ENCODE results near the gene ZNF641. TPM values are rescaled to one million over a fixed set of nuclear protein-coding genes. Genes with fewer than 3 reads are reported as not detected.

The ZNF641 gene
- total and polyA plus RNA-seq, 9 donors, result 14.0 to 50.3 (median 36.6) TPM

DNA sequence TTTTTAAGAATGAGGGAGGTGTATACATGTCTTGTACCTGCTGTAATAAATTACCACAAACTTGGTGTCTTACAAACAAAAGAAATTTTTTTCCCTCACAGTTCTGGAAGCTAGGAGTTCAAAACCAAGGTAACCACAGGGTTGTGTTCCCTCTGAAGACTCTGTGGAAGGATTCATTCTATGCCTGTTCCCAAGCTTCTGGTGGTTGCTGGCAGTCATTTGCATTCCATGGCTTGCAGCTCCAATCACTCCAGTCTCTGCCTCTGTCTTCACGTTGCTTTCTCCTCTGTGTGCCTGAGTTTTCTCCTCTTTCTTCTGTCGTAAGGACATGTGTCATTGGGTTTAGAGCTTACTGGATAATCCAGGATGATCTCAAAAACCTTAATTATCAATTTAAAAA, 15.4 kb upstream of the ZNF641 start:
- Histone ChIP-seq H3K4me1 (ENCODE audit: insufficient read depth) (no peaks in the 10 kb centered on the region), H3K27me3 (no peaks in the 10 kb centered on the region), H3K9me3 (no peaks in the 10 kb centered on the region), H3K36me3 (no peaks in the 10 kb centered on the region), H3K4me3 (no peak overlapping the region), H3K27ac (no peak overlapping the region)
- DNase-seq, result no peak
- intact Hi-C loops (cut with DNase I), result no loop called here
- TF ChIP-seq, protein P1, sequence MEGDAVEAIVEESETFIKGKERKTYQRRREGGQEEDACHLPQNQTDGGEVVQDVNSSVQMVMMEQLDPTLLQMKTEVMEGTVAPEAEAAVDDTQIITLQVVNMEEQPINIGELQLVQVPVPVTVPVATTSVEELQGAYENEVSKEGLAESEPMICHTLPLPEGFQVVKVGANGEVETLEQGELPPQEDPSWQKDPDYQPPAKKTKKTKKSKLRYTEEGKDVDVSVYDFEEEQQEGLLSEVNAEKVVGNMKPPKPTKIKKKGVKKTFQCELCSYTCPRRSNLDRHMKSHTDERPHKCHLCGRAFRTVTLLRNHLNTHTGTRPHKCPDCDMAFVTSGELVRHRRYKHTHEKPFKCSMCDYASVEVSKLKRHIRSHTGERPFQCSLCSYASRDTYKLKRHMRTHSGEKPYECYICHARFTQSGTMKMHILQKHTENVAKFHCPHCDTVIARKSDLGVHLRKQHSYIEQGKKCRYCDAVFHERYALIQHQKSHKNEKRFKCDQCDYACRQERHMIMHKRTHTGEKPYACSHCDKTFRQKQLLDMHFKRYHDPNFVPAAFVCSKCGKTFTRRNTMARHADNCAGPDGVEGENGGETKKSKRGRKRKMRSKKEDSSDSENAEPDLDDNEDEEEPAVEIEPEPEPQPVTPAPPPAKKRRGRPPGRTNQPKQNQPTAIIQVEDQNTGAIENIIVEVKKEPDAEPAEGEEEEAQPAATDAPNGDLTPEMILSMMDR (IDR thresholded peaks at IDR 0.05), result no peak
- no peak for TF ChIP-seq EP300 (IDR thresholded peaks at IDR 0.05)
- TF ChIP-seq POLR2A (IDR thresholded peaks at IDR 0.05), result no peak
- 55 to 69% (median 58%) methylated on average over 2 of the region's 2 CpGs for WGBS, 3 donors

DNA sequence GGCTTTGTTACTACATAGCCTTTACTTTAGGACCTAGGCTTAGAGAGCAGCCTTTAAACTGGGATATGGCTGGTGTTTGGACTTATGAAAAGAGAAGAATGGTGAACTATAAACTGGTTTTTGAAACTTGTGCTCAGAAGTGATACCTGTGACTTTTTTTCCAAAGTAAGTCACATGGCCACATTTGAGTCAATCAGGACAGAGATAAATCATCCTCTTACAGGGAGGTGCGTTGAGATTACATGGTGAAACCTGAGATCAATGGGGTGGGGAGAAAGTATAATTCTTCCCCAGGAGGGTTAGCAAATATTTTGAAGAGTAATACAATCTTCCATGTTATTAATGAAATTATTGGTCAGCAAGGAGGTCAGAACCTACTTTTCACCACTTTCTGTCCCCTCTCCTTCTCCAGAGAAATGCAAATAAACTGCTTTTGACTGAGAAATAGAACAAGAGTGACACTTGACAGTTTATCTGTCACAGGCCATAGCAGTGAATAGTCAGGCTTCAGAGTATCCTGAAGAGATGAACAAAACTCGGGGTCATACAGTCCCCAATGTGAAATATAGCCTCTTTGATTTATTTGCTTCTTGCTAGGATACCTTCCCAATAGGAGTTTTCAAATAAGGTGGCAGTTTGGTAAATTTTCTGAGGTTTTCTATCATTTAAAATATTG, 11.1 kb upstream of the ZNF641 start:
- intact Hi-C loops (cut with DNase I), result no loop called here
- Histone ChIP-seq H3K36me3 (no peaks in the 10 kb centered on the region), H3K27ac (no peak overlapping the region), H3K27me3 (no peaks in the 10 kb centered on the region), H3K9me3 (no peaks in the 10 kb centered on the region), H3K4me3 (no peak overlapping the region), H3K4me1 (ENCODE audit: insufficient read depth) (no peaks in the 10 kb centered on the region)
- WGBS, 3 donors, result 73 to 84% (median 77%) methylated on average over 2 of the region's 2 CpGs
- DNase-seq, result no peak
- TF ChIP-seq, protein P1 (IDR thresholded peaks at IDR 0.05), result no peak
- no peak for TF ChIP-seq POLR2A (IDR thresholded peaks at IDR 0.05)
- TF ChIP-seq EP300 (IDR thresholded peaks at IDR 0.05), result no peak

DNA sequence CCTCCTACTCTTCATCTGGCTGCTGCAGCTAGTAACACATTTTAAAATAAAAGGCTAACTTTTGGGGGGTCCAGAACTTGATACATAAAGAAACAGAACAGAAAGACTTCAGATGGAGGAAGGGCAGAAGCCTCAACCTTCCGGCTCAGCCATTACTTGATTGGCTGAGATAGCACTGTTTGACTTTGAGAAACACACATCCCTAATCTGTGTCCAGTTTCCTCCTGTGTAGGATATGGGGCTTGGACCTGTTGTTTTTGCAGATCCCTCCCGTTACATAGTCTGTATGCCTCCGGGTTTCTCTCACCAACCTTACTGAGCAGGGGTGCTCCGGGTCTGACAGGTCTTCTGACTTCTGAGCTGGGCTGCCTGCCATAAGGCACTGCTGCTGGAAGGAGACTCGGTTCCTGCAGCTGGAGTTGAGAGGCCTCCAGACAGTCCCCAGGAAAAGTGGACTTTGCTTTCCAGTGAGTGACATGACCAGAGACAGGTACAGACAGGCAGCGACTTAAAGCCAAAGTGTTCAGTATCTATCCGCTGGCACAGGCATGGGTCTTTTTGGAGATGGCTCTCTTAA, 8.3 kb upstream of the ZNF641 start:
- no peaks in the 10 kb centered on the region for H3K9me3 ChIP-seq
- no peak overlapping the region for H3K4me3 ChIP-seq
- H3K4me1 ChIP-seq (ENCODE audit: insufficient read depth), result no peaks in the 10 kb centered on the region
- WGBS, 3 donors, result 75 to 88% (median 85%) methylated on average over 7 of the region's 7 CpGs
- no peaks in the 10 kb centered on the region for H3K27me3 ChIP-seq
- intact Hi-C loops (cut with DNase I), result no loop called here
- TF ChIP-seq, protein P1 (IDR thresholded peaks at IDR 0.05), result no peak
- TF ChIP-seq EP300 (IDR thresholded peaks at IDR 0.05) (no peak), POLR2A (IDR thresholded peaks at IDR 0.05) (no peak)
- DNase-seq, result no peak
- H3K36me3 ChIP-seq, result no peaks in the 10 kb centered on the region
- no peak overlapping the region for H3K27ac ChIP-seq

DNA sequence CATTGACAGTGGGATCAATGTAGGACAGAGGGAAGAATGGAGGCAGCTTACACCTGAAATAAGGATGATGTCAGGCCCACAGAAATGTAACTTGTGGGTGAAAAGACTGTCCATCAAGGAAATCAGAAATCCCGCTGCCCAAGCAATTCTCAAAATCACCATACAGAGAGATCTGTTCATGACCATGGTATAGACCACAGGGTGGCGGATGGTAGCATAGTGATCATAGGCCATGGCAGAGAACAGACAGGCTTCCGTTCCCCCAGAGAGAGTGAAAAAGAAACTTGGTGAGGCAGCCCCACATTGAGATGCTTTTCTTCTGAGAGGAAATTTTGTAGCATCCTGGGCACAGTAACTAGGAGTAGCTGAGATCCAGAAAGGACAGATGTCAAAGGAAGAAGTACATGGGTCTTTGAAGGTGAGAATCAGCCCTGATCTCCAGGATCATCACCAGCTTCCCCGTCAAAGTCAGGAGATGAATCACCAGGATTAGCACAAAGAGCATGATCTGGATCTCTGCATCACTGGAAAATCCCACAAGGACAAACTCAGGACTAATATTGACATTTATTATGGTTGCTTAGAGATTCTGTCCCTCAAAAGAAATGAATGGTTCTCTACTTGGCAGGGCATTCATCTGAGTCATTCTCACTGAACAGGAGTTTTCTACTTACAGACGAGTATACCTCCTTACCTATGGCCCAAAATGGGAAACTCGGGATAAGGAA, 5.5 kb upstream of the ZNF641 start:
- Histone ChIP-seq H3K4me1 (ENCODE audit: insufficient read depth) (no peaks in the 10 kb centered on the region), H3K36me3 (no peaks in the 10 kb centered on the region), H3K27me3 (no peaks in the 10 kb centered on the region), H3K9me3 (no peaks in the 10 kb centered on the region), H3K27ac (no peak overlapping the region), H3K4me3 (no peak overlapping the region)
- TF ChIP-seq POLR2A (IDR thresholded peaks at IDR 0.05), result no peak
- no peak for TF ChIP-seq EP300 (IDR thresholded peaks at IDR 0.05)
- TF ChIP-seq, protein P1 (IDR thresholded peaks at IDR 0.05), result no peak
- no peak for DNase-seq
- WGBS, 3 donors, result 89 to 91% (median 90%) methylated on average over 6 of the region's 6 CpGs
- intact Hi-C loops (cut with DNase I), result no loop called here
